NCI-H2227 (cell line): ENCODE results near the gene AGXT.

Source experiments
- DNase-seq: peaks from one replicate; lab custom pipeline; 2025; ENCODE audit not compliant: unreplicated experiment; lab: John Stamatoyannopoulos, UW

The AGXT gene

DNA sequence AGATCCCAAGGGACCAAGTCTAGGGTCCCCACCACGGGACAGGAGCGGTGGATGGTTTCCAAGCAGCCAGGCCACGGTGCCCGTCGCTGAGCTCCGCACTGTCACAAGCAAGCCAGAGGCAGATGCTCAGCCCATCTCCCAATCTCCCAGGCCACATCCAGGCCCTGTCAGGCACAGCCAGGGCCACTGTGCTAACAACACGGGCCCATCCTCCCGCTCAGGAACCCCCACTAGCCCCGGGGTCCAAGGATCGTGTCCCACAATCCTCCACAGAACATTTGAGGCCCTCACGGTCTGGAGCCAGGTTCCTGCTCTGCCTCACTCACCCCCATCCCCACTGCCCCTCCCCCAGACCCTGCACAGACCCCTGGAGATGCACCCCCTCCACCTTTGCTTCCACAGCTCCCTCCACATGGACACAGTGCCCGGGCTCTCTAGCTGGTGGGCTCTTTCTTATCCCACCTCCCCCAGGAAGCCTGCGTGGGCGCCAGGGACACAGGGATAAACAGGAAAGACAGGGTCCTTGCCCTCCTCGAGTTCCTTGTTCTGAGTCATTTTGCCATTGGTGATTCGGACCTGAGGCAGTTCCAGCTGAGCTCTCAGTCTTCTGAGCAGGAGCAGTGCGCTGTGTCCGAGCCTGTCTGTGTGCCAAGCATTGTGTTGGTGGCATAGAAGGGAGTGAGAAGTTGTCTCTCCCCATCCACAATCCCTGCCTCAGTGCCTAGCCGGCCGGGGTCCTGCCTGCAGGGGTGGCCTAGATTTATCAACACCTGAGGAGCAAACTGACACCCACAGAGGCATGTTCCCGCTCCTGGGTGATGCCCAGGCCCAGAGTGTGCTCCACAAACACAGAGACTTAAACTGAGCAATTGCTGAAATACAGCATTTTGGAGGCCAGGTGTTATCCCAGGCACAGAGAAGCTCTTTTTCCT, 44.5 kb downstream of the AGXT start:
- DNase-seq, result no peak

DNA sequence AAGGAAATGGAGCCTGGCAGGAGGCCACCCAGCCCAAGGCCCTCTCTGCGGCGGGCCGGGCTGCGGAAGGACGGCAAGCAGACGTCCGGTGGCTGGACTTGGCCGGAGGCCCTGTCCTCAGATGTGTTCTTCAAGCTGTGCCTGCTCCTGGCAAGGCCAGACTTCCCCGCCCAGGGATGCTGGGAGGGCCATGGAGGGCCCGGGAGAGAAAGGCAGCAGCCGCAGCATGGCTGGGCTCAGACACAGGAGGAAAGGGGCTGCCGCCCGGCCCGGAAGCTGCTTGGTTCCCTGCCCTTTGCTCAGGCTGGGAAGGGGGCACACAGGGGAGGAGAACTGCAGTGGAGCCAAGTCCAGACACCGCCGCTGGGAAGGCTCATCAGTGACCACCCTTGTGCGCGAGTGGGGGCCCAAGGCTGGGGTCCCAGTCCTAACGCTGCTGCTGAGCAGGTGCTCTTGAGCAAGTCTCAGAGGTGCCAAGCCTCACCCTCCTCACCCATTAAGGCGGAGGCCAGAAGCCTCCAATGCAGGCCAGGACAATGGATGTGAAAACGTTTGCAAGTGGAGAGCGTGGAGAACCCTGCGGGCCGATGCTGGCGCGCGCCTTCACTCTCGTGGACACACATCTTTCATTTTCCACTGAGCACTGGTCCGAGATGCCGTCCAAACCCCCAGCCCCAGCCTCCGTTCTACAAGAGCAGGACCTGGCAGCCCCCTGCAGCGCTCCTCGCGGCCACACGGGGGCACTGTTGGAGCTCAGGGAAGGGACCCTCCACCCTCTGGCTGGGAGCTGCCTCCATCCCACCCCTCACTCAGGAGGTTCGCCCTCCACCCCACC, 45.4 kb downstream of the AGXT start:
- peak; percentile 67 for DNase-seq

DNA sequence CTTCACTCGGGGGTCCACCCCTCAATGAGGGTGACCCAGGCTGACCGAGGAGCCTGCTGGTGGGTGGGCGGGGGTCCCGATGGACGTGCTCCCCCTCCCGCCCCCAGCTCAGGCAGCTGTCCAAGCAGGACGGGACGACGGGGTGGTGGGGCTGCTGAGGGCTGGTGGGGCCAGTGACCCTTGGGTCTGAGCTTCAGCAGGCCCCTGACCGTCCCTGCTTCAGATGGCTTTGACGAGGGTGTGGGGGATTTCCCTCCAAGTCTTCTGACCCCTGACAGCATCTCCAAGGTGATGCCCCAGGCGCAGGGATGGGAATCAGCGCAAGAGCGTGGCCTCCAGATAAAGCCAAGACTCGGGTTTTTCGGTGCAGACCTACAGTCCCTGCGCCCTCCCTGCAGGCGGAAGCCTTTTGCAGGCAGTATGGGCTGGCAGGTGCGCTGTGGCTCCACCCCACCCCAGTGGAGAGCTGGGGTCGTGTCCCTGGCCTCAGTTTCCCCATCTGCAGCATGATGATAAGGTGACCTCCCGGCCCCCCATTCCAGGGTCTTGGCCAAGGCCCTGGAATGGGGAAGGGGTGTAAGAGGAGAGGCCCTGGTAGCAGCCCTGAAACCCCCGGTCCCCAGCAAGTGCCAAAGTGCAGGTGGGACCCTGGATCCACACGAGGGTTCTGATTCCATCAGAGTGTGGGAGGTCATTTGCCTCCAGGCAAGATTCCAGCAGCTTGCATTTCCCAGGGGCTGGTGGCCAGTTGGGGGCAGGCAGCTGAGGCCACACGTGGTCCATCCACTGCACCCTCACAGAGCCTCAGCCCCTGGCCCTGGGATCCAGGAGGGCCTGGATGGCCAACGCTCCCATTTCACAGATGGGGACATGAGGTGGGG, 46.3 kb downstream of the AGXT start:
- DNase-seq, result no peak

DNA sequence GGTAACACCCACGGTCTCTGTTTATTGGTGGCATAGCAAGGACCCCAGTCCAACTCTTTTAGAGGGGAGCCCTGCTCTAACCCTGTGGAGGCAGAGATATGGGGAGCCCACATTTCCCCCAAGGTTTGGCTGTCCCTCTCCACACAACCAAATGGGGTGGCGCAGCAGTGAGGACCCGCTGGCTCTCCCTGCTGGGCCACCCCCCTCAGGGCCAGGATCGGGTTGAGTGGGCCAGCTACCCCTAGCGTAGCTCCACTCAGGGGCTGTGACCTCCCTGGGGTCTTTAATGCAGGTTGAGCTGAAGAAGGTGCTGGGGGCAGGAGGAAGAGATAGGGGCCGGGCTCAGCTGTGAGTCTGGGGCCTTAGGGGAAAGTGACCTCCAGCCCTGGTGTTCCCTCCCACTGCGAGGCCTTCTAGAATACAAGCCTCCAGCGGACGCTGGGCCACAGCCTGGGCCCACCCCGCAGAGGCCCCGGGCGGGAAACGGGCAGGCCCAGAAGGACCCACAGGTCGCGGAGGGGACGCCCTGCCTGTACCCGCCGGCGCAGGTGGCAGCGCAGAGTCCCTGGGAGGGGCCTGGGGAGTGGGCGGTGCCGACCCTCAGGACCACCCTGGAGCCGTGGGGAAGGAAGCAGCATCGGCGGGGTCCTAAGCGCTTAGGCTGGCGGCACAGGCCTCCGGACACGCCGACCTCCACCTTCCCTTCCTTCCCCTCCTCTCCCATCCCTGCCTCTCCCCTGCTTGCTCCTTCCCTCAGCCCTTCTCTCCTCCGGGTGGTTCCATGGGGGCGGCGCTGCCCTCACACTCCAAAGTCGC, 47.1 kb downstream of the AGXT start:
- no peak for DNase-seq

DNA sequence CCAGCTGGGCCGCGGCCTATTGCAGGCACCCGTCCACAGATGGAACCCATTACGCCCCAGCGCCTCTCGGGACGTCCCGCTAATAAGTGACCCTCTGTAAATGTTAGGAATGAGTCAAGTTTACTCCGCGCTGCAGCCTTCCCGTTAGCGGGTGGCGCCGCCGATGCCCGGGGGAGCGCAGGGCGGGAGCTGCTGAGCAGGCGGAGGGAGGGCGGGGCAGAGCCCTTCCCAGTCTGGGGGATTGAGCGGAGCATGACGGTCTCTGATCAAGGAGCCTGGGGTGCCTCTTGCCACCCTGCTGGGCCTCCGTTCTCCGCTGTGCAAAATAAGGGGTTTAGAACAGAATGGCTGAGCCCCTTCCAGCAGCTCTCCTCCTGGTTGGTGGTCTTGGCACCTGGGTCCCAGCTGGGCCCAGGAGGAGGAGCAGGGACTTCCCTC, 48.0 kb downstream of the AGXT start:
- peak; percentile 18 for DNase-seq

DNA sequence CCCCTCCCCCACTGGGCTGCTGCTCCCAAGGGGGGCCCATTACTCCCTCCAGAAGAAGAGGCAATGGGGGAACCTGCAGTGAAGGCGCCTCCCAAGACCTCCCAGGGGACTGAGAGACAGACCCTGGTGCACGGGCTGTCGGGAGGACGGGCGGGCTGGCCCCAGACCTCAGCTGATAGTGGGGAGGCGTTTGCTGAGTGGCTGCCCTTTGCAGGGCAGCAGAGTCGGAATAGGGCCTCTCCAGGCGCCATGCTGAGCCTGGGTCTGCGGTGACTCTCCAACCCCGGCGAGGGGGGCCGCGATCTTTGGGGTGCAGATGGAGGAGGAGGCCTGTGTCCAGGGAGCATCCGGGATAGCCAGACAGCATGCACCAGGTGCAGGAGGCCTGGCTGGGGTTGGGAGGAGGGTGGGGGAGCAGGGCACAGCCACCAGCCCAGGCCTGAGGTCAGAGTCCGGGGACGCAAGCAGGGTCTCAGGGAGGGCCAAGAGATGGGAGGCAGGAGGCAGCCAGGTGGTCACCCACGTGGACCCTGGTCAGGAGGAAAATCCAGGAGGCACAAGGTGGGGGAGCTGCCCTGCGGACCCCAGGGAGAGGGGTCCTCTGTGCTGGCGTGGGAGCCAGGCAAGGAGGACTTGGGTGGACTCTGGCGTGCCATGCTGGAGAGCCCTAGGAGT, 48.5 kb downstream of the AGXT start:
- no peak for DNase-seq

DNA sequence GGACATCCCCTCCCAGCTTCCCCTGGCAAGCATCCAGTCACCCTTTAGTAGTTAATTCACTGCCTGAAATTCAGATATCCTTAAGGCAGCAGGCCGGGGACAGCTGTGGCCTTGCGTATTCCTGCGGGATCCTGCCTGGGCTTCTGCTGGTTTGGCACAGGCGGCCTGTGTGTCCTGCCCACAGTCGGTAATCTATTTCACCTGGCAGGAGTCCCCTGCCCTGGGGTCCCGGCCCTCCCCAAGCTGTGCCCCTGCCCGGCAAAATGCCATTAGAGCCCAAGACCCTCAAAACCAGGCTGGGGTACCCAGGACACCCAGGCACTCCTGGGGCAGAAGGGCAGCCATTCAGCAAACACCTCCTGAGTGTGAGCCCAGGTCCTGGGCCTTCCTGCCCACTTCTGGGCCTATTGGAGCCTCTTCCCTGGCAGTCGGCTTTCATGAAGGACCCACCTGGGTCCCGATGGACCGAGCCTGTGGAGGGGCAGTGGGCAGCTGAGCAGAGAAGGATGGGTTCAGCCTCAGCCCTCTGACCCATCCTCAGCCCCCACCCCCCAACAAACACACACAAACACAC, 49.1 kb downstream of the AGXT start:
- DNase-seq, result no peak

DNA sequence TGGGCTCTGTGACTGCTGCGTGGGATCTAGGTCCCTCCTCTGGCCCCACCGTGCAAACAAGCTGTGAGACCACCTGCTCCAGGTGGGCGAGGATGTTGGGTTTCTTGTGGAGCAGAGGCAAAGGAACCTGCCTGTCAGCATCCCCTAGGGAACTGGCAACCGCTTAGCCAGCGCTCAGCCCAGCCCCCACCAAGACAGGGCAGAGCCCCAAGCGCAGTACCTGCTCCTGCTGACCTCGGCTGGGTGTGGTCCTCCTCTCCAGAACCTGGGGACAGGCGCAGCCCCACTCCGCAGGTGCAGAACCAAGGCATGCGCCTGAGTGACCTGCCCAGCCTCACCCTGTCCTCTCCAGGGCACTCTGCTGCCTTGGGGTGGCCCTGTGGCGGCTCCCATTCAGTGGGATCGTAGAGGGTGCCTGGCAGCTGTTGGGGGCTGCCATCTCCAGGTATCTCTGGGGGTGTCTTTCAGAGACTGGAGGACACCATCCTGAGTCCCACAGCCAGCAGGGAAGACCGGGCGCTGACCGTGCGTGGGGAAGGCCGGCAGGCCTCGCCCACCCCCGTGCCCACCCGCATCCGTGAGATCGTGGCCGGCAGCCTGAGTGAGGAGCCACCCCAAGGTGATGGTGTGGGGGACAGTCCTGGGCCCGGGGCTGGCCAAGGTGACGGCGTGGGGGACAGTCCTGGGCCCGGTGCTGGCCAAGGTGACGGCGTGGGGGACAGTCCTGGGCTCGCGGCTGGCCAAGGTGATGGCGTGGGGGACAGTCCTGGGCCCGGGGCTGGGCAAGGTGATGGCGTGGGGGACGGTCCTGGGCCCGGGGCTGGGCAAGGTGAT, 49.9 kb downstream of the AGXT start:
- no peak for DNase-seq

DNA sequence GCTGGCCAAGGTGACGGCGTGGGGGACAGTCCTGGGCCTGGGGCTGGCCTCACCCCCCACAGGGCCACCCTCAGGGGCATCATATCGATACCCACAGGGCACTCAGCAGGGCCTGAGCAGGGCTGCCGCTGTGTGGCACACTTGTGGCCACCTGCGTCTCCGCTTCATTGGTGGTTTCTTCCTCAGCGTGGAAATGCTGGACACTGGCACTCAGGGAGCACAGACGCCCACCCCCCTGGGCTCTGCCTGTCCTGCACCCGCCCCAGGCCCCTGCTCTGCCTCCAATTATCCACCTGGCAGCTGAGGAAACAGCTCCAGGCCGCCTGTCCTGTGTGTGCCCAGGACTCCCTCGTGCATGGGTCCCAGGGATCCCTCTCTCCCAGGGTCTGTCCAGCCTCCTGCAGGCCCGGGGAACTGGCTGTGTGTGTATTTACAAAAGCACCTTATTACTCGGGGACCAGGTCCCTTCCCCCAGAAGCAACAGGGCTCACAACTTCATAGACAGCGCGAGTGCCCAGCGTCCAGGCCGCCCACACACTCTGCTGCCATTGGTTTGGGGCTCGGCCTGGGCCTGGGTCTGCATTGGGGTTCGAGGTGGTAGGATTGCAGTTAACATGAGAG, 50.6 kb downstream of the AGXT start:
- no peak for DNase-seq

DNA sequence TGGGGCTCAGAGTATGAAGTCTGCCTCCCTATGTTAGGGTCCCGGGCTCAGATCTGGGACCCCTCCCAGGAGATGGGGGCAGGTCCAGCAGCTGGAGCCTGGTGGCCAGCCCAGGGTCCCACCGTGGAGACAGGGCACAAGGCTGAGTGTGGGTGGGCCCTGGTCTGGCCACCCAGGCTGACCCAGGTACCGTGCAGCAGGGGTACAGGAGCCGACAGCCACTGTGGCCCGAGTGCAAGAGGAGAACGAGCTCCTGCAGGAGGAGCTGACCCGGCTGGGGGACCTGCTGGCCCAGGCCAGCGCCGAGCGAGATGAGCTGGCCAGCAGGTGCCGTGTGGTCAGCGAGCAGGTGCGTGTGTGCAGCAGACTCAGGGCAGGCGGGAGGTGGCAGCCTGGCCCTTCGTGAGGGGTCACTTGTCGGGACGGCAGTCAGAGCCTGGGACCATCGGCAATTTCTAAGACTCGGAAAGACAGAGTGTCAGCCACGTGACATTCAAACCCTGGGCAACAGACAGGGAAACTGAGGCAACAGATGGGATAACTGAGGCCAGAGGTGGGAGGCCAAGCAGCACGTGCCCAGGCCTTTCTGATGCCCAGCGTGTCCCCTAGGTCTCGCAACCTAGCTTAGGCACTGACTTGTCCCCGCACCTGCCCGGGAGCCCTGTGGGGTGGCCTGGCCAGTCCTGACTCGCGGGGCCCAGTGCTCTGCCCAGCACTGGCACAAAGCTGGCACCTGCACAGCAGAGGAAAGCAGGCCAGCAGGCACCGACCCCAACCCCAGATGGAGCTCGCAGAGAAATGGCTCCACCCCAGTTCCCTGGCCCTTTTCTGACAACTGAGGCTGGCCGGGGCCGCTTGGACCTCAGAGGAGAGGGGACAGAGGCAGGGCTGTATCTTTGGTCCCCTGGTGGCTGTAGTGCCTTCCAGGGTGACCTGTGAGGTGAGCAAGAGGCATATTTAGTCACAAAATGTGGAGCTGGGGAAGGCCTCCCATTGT, 51.5 kb downstream of the AGXT start:
- no peak for DNase-seq

DNA sequence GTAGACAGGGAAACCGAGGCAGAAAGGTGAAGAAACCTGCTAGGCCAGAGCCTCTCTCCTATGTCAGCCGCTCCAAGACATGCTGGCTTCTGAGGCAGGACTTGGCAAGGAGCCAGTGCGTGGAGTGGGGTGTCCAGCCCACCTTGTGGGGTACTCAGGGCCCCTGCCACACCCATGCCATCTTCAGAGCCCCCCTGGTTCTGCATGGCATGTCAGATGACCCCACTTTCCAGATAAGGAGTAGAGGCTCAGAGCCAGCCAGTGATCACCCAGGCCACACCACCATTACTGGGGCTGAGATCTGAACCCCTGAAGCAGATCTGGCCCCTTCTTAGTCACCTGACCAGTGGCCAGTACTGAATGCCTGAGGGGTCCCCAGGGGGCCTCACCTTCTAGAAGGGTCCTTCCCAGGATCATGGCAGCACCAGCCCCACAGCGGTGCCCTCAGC, 52.2 kb downstream of the AGXT start:
- no peak for DNase-seq

DNA sequence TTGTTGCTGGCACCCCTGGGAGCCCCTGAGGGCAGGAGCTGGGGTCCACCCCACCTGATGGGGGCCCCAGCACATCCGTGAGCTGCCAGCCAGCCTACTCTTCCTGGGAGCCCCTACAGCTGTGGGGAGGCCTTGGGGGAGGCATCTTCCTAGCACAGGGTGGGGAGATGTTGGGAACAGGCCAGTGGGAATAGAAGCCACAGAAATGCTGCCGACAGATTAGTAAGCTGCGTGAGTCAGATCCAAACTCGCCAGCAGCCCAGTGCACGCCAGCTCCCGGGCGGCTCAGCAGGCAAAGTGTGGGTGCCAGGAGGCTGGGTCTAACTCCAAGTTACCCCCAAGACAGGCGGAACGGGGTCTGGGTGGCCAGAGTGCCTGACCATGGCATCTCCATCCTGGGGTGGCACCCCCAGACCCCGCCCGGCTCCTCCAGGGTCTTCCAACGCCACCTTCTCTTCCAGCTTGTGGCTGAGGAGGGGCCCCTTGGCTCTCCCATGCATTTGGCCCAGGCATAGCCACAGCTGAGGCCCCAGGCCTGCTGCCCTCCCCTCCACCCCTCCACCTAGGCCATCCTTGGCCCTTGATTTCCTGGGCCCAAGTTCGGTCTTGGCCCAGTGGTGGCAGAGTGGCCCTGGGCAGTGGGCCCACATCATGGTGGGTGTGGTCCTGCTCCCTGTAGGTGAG, 52.8 kb downstream of the AGXT start:
- DNase-seq, result no peak

DNA sequence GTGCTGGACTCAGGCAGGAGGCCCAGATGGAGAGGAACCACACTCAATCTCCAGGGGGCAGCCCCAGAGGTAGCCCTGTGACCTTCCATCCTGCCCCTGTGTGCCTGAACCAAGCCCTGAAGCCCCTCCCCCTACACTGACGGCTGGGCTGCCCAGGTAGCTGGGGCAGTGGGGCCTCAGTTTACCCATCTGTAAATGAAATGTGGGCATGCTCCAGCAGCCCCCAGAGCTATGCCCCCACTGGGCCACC, 53.3 kb downstream of the AGXT start:
- no peak for DNase-seq

DNA sequence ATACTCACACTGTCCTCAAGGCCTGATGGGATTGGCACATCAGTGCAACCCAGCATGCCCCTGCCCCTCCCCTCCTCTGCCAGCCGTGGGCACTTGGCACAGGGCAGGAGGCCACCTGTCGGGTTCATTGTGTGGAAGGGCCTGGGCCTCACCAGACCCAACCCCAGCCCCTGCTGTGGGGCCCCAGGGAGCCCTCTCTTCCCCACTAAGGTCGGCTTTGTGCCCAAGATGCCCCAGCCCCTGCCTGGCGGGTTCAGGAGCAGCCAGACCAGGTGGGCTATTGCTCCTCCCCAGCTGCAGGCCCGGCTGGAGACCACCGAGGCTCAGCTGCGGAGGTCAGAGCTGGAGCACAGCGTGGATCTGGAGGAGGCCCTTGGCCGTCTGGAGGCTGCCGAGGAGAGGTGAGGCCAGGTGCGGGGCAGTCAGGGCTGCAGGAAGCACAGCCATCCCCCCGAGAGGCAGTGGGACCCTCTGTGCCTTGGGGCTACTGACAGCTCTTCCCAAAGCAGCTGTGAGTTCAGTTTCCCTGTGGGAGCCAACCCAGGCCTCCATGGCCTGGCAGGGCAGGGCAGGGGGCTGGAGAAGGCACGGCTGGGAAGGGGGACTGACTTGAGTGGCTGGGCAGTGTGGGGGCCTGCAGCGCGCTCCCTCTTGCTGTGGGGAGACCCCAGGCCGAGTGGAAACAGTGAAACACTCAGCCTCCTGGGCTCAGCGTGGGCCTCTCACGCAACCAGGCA, 53.8 kb downstream of the AGXT start:
- DNase-seq, result no peak

DNA sequence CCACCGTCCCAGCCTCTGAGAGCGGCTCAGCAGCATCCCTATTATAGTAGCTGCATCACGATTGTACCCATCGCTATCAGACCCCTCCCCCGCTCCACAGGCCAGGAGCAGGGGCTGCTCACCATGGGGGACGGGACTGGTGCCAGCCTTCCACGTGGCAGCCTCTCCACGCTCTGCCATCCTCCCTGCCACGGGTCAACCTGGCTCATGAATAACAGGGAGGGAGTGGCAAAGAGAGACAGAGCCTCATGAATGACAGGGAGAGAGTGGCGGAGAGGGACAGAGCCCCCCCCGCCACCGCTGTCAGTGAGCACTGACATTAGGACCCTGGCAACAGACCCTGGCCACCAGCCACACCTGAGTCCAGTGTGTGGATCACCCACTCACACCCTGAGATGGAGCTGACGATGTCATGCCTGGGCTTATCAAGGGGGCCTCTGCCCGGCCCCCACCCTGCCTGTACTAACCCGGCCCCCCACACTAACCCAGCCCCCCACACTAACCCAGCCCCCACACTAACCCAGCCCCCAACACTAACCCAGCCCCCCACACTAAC, 54.4 kb downstream of the AGXT start:
- peak; percentile 52 for DNase-seq
